Hepatocyte (in vitro differentiated cells): Measurements from ENCODE around the gene WDR73.

Source experiments
- CTCF ChIP-seq: fragments of 200-600 bp; sonication (generic); IDR thresholded peaks from 2 replicates; pipeline ENCODE4 v1.5.1; 2016; ENCODE audit warnings: antibody characterized with exemption, mild to moderate bottlenecking; ENCODE audit not compliant: poor library complexity
- EZH2 ChIP-seq: fragments of 200-600 bp; sonication (generic); IDR thresholded peaks from 2 replicates; pipeline ENCODE4 v1.6.1; 2016; ENCODE audit warnings: antibody characterized with exemption, mild to moderate bottlenecking, borderline replicate concordance
- EZH2phosphoT487 ChIP-seq: fragments of 200-600 bp; sonication (generic); IDR thresholded peaks from one replicate; pipeline ENCODE4 v1.6.1; 2018; ENCODE audit warnings: antibody characterized with exemption, mild to moderate bottlenecking, low read depth, moderate library complexity; ENCODE audit not compliant: unreplicated experiment, severe bottlenecking

- no peak for TF ChIP-seq CTCF
- TF ChIP-seq EZH2: no peak
- TF ChIP-seq EZH2phosphoT487: no peak
Observed at GRCh38 chr15:84653584-84653909, 536 bp downstream of the WDR73 start.
